ENCODE data around the gene FGFR4.

- TF ChIP-seq POLR2A (IDR thresholded peaks at IDR 0.05): no peak
- TF ChIP-seq, protein P1, sequence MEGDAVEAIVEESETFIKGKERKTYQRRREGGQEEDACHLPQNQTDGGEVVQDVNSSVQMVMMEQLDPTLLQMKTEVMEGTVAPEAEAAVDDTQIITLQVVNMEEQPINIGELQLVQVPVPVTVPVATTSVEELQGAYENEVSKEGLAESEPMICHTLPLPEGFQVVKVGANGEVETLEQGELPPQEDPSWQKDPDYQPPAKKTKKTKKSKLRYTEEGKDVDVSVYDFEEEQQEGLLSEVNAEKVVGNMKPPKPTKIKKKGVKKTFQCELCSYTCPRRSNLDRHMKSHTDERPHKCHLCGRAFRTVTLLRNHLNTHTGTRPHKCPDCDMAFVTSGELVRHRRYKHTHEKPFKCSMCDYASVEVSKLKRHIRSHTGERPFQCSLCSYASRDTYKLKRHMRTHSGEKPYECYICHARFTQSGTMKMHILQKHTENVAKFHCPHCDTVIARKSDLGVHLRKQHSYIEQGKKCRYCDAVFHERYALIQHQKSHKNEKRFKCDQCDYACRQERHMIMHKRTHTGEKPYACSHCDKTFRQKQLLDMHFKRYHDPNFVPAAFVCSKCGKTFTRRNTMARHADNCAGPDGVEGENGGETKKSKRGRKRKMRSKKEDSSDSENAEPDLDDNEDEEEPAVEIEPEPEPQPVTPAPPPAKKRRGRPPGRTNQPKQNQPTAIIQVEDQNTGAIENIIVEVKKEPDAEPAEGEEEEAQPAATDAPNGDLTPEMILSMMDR (IDR thresholded peaks at IDR 0.05): no peak
- no peak for TF ChIP-seq EP300 (IDR thresholded peaks at IDR 0.05)
- TF ChIP-seq POLR2AphosphoS5 (IDR thresholded peaks at IDR 0.05): no peak
Measured at GRCh38 chr5:177131352-177132135, 44.8 kb downstream of the FGFR4 start.

Data from upper lobe of left lung (tissue), 4 donors.